Stomach (tissue), 4 donors: ENCODE measurements around the gene RNF166.

Source experiments
- POLR2A ChIP-seq, 4 donors: fragments of 450-650 bp; IDR thresholded peaks; one replicate each; pipeline ENCODE4 v1.6.1; 2016; ENCODE audit warnings: antibody characterized with exemption in 4 of 4, control low read depth in 2 of 4, mild to moderate bottlenecking in 1 of 4, moderate library complexity in 1 of 4
- POLR2AphosphoS5 ChIP-seq, 3 donors: sonication (generic); formaldehyde crosslinking; IDR thresholded peaks; one replicate each; pipeline ENCODE4 v1.6.1; 2016; ENCODE audit warnings: antibody characterized with exemption in 3 of 3
- TF ChIP-seq, protein P1 (sequence below), 7 experiments: fragments of 450-650 bp in 4 of 7; fragments of 200-600 bp in 3 of 7; sonication (generic) in 3 of 7; IDR thresholded peaks; one replicate each; pipeline ENCODE4 v1.5.1; 2016 to 2019; ENCODE audit warnings: antibody characterized with exemption in 7 of 7, control low read depth in 2 of 7, mild to moderate bottlenecking in 1 of 7

DNA sequence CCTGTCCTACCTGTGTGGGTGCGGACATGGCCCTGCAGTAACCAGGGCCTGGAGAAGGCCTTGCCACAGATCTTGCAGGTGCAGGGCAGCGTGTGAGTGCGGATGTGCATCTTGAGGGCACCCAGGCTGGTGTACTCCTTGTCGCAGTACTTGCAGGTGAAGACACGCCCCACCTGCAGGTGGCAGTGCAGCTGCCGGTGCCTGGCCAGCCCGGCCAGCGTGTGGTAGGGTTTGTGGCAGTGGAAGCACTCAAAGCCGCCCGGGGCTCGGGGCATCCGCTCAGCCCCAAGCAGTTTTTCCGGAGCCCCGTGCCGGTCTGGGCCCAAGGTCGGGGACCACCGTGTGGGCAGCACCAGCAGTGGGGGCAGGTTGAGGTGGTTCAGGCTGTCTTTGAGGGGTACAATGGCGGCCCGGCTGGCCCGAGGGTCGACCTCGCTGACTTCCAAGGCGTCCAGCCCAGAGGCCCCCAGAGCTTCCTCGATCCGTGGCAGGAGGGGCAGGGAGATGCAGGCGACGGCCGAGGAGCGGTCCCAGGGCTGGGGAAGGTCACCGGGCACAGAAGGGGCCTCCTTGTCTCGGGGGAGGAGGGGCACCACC is 25.0 kb downstream of the RNF166 start:
- TF ChIP-seq, protein P1, sequence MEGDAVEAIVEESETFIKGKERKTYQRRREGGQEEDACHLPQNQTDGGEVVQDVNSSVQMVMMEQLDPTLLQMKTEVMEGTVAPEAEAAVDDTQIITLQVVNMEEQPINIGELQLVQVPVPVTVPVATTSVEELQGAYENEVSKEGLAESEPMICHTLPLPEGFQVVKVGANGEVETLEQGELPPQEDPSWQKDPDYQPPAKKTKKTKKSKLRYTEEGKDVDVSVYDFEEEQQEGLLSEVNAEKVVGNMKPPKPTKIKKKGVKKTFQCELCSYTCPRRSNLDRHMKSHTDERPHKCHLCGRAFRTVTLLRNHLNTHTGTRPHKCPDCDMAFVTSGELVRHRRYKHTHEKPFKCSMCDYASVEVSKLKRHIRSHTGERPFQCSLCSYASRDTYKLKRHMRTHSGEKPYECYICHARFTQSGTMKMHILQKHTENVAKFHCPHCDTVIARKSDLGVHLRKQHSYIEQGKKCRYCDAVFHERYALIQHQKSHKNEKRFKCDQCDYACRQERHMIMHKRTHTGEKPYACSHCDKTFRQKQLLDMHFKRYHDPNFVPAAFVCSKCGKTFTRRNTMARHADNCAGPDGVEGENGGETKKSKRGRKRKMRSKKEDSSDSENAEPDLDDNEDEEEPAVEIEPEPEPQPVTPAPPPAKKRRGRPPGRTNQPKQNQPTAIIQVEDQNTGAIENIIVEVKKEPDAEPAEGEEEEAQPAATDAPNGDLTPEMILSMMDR (IDR thresholded peaks at IDR 0.05), result peak in 4 of 7 experiments; percentile 7 to 45 (median 32)
- no peak for TF ChIP-seq POLR2AphosphoS5 (IDR thresholded peaks at IDR 0.05)
- TF ChIP-seq POLR2A (IDR thresholded peaks at IDR 0.05), result no peak
